ENCODE measurements around the gene SSU72.

SSU72 gene

DNA sequence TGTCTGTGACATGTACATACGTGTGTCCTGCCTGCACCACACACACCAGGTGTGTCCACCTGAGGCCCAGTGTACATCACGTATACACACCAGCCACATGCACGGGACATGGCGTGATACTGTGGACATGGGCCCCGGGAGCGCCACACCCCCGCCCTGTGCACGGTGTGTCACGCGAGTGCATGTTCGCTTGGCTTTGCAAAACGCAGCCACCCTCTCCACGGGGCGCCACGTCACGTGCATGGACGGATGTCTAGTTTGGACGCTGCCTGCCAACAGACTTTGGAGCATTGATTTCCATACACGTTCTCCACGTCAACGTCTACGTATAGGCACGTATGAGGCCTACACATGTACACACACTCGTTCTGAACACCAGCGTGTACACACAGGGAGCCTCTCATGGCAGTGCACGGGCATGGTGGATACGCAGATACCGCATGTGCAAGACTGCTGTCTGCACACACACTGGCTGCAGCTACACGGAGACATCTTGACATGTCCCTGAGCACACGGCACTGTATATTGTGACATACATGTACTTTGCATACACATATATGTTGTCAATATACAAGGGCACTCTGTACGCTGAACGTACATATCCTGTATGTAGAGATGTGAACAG lies 36.9 kb downstream of the SSU72 start:
- H3K9ac ChIP-seq (ENCODE audit: low read depth, low read length) = no peak overlapping the region
- no peaks in the 10 kb centered on the region for H3K9me3 ChIP-seq (ENCODE audit: insufficient read depth, low read length, severe bottlenecking)
- H3K27ac ChIP-seq (ENCODE audit: low read length) = no peak overlapping the region
- H2AFZ ChIP-seq (ENCODE audit: low read depth, low read length) = no peak overlapping the region
- no peak for ATAC-seq (ENCODE audit: insufficient read depth, low read depth)
- no peak overlapping the region for H3K4me3 ChIP-seq (ENCODE audit: low read depth in 1 of 2, low read length in 2 of 2)
- no peaks in the 10 kb centered on the region for H3K79me2 ChIP-seq (ENCODE audit: insufficient read depth, low read length)
- DNase-seq = no peak
- peaks cover 47% of the 10 kb centered on the region for H3K36me3 ChIP-seq (ENCODE audit: insufficient read depth, low read length)
- H3K4me1 ChIP-seq (ENCODE audit: insufficient read depth, low read length) = no peaks in the 10 kb centered on the region
- peaks cover 25% of the 10 kb centered on the region for H4K20me1 ChIP-seq (ENCODE audit: insufficient read depth, low read length)
- TF ChIP-seq, protein P1, sequence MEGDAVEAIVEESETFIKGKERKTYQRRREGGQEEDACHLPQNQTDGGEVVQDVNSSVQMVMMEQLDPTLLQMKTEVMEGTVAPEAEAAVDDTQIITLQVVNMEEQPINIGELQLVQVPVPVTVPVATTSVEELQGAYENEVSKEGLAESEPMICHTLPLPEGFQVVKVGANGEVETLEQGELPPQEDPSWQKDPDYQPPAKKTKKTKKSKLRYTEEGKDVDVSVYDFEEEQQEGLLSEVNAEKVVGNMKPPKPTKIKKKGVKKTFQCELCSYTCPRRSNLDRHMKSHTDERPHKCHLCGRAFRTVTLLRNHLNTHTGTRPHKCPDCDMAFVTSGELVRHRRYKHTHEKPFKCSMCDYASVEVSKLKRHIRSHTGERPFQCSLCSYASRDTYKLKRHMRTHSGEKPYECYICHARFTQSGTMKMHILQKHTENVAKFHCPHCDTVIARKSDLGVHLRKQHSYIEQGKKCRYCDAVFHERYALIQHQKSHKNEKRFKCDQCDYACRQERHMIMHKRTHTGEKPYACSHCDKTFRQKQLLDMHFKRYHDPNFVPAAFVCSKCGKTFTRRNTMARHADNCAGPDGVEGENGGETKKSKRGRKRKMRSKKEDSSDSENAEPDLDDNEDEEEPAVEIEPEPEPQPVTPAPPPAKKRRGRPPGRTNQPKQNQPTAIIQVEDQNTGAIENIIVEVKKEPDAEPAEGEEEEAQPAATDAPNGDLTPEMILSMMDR (IDR thresholded peaks at IDR 0.05; ENCODE audit: borderline replicate concordance, extremely low read depth, low read length, poor library complexity, severe bottlenecking) = no peak
- TF ChIP-seq EZH2 (IDR thresholded peaks at IDR 0.05; ENCODE audit: borderline replicate concordance, low read depth, low read length, severe bottlenecking) = no peak
- H3K27me3 ChIP-seq (ENCODE audit: insufficient read depth, low read length, poor library complexity) = no peaks in the 10 kb centered on the region
- H3K4me2 ChIP-seq (ENCODE audit: insufficient read depth, low read length) = no peak overlapping the region

DNA sequence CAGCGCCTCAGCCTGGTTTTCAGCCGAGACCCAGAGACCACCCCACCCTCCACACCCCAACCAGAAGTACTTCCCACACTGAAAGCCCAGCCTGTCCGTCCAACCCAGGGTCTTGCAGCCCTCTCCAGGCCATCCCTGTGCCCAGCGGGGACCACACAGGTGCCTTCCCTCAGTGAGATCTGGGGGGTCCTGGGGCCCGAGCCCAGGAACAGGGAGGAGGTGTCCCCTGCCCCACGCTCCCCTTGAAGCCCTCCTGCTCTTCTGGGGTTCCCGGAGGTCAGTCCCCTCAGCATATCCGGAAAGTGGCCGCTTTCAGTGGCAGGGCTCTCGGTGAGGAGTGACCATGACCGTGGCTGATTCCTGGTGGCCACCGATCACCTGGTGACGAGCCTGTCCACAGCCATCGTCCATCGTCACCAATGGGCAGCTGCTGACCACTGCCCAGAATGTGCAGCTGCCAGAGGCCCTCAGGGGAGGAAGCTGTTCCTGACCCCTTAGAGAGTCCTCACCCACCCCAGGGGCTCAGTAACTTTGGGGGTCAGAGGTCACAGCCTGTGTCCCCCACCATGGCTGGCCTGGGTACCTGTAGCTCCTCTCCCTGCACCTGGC lies 37.6 kb downstream of the SSU72 start:
- Histone ChIP-seq H3K9ac (ENCODE audit: low read depth, low read length) (no peak overlapping the region), H3K9me3 (ENCODE audit: insufficient read depth, low read length, severe bottlenecking) (no peaks in the 10 kb centered on the region), H3K36me3 (ENCODE audit: insufficient read depth, low read length) (peaks cover 45% of the 10 kb centered on the region), H3K27ac (ENCODE audit: low read length) (no peak overlapping the region), H3K4me3 (ENCODE audit: low read depth in 1 of 2, low read length in 2 of 2) (no peak overlapping the region), H3K79me2 (ENCODE audit: insufficient read depth, low read length) (no peaks in the 10 kb centered on the region), H3K4me1 (ENCODE audit: insufficient read depth, low read length) (no peaks in the 10 kb centered on the region), H4K20me1 (ENCODE audit: insufficient read depth, low read length) (peaks cover 22% of the 10 kb centered on the region), H2AFZ (ENCODE audit: low read depth, low read length) (no peak overlapping the region), H3K4me2 (ENCODE audit: insufficient read depth, low read length) (no peak overlapping the region), H3K27me3 (ENCODE audit: insufficient read depth, low read length, poor library complexity) (no peaks in the 10 kb centered on the region)
- no peak for DNase-seq
- ATAC-seq (ENCODE audit: insufficient read depth, low read depth) = no peak
- no peak for TF ChIP-seq EZH2 (IDR thresholded peaks at IDR 0.05; ENCODE audit: borderline replicate concordance, low read depth, low read length, severe bottlenecking)
- TF ChIP-seq, protein P1 (IDR thresholded peaks at IDR 0.05; ENCODE audit: borderline replicate concordance, extremely low read depth, low read length, poor library complexity, severe bottlenecking) = no peak

DNA sequence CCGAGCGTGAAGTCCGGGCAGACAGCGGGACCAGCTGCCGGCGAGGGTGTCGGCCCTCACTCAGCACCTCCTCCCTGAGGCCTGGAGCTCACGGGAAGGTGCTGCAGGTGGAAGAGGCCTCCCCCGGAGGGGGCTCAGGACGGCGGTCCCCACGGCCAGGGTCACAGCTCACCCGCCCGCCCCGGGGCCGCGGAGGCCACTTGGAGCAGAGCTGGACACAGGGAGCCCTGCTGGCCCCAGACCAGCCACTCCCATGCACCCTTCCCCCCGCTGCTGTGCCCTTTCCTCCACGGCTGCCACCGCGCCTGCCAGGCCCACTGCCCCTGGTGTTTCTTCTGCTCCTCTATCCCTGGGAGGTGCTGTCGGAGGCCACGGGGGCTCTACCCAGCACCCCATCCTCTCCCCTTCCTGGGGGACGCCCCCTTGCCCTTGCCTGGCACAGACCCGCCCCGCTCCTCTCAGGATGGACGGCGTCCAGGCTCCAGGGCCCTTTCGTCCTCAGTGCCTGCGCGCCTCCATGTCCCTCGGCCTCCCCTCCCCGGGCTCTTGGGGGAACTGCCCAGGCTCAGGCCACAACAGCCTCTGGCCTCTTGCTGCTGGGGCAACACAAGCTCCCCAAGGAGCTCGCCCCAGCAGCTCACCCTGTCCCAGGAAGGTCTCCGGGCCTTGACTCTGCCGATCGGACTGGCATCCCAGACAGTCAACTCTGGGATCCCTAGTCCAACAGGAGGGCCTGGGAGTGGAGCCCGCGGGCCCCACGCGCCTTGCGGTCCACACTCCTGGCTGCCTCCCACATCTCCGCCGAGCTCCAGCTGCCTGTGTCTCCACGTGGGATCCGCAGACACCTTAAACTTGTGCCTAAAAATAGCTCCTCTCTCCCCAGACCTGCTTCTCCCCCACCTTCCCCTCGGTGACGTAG lies 38.4 kb downstream of the SSU72 start:
- no peak overlapping the region for H3K27ac ChIP-seq (ENCODE audit: low read length)
- no peak overlapping the region for H3K4me2 ChIP-seq (ENCODE audit: insufficient read depth, low read length)
- H3K9me3 ChIP-seq (ENCODE audit: insufficient read depth, low read length, severe bottlenecking) = no peaks in the 10 kb centered on the region
- no peak overlapping the region for H3K4me3 ChIP-seq (ENCODE audit: low read depth in 1 of 2, low read length in 2 of 2)
- no peaks in the 10 kb centered on the region for H3K27me3 ChIP-seq (ENCODE audit: insufficient read depth, low read length, poor library complexity)
- no peak overlapping the region for H2AFZ ChIP-seq (ENCODE audit: low read depth, low read length)
- H3K79me2 ChIP-seq (ENCODE audit: insufficient read depth, low read length) = no peaks in the 10 kb centered on the region
- DNase-seq = no peak
- H3K9ac ChIP-seq (ENCODE audit: low read depth, low read length) = no peak overlapping the region
- no peaks in the 10 kb centered on the region for H3K4me1 ChIP-seq (ENCODE audit: insufficient read depth, low read length)
- peaks cover 19% of the 10 kb centered on the region for H4K20me1 ChIP-seq (ENCODE audit: insufficient read depth, low read length)
- ATAC-seq (ENCODE audit: insufficient read depth, low read depth) = peak; percentile 24; the same call in 1 of the 3 replicates
- peaks cover 39% of the 10 kb centered on the region for H3K36me3 ChIP-seq (ENCODE audit: insufficient read depth, low read length)
- no peak for TF ChIP-seq EZH2 (IDR thresholded peaks at IDR 0.05; ENCODE audit: borderline replicate concordance, low read depth, low read length, severe bottlenecking)
- TF ChIP-seq, protein P1 (IDR thresholded peaks at IDR 0.05; ENCODE audit: borderline replicate concordance, extremely low read depth, low read length, poor library complexity, severe bottlenecking) = no peak
